Stimulated activated memory B cell treated with anti-CD40 and anti-IgM and Interleukin-4, amounts not matched to agents 10 μg/mL and 1 μg/mL and 100 μg/mL, for 72 hours (primary cell): Measurements from ENCODE around the gene LMX1B.
A peak's percentile ranks its signal among the peaks of the same experiment; 100 is the strongest.

Experiments used
- ATAC-seq: fragments of 150-1000 bp; cut with Tn5 transposase; 2 replicates; pipeline ENCODE4 v1.10.0; 2021
- H3K27ac Mint-ChIP-seq: one replicate; pipeline ENCODE4 v1.8.0; 2022; ENCODE audit warnings: mild to moderate bottlenecking, mixed read lengths
- H3K27me3 Mint-ChIP-seq: one replicate; pipeline ENCODE4 v1.8.0; 2022; ENCODE audit warnings: mixed read lengths
- H3K36me3 Mint-ChIP-seq: one replicate; pipeline ENCODE4 v1.8.0; 2022; ENCODE audit warnings: mixed read lengths
- H3K4me1 Mint-ChIP-seq: one replicate; pipeline ENCODE4 v1.8.0; 2022; ENCODE audit warnings: mixed read lengths
- H3K4me3 Mint-ChIP-seq: one replicate; pipeline ENCODE4 v1.8.0; 2022; ENCODE audit warnings: mild to moderate bottlenecking, moderate library complexity, mixed read lengths
- H3K9me3 Mint-ChIP-seq: one replicate; pipeline ENCODE4 v1.8.0; 2022; ENCODE audit warnings: mixed read lengths

Gene LMX1B

DNA sequence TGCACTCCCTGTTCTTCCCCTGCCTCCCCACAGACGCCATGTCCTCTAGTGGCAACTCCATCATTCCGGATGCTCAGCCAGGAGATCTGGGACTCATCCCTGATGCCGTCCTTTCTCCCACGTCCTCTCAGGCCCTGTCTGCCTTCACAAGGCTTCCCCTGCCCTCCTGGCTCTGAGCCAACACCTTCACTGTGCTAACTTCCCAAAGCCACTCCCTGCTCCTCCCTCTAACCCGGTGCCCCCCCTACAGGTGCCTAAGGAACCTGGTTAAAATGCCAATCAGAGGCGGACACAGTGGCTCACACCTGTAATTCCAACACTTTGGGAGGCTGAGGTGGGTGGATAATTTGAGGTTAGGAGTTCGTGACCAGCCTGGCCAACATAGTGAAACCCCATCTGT lies 67.6 kb downstream of the LMX1B start:
- no peak overlapping the region for H3K27ac Mint-ChIP-seq

DNA sequence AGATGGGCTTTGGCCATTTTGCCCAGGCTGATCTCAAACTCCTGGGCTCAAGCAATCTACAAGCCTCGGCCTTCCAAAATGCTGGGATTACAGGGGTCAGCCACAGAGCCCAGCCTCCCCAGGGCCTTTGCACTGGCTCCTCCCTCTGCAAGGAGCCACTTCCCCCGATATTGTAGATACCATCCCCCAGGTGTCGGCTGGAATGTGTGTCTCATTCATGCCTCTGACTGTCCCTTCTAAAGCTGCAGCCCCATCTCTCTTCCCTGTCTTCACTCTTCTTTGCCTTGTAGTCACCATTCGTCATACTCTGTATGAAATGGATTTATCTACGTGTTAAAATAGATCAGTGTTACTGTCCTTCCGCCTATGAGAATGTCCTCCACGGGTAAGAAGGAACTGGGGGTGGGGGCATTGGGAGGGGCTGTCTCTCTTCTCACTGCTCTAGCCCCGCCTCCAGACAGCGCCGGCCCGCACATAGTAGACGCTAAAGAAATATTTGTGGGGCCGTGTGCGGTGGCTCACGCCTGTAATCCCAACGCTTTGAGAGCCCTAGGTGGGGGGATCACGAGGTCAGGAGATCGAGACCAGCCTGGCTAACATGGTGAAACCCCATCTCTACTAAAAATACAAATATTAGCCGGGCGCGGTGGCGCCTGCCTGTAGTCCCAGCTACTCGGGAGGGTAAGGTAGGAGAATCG lies 68.5 kb downstream of the LMX1B start:
- no peak overlapping the region for H3K27ac Mint-ChIP-seq
- H3K9me3 Mint-ChIP-seq, result no peaks in the 10 kb centered on the region
- H3K36me3 Mint-ChIP-seq, result no peaks in the 10 kb centered on the region
- H3K4me1 Mint-ChIP-seq, result peaks cover 2% of the 10 kb centered on the region
- H3K4me3 Mint-ChIP-seq, result no peak overlapping the region
- peaks cover 89% of the 10 kb centered on the region for H3K27me3 Mint-ChIP-seq
- no peak for ATAC-seq

More for the DNA sequence above, 67.6 kb downstream of the LMX1B start:
- no peak for ATAC-seq
- Mint-ChIP-seq H3K36me3 (no peaks in the 10 kb centered on the region), H3K4me1 (peaks cover 8% of the 10 kb centered on the region), H3K4me3 (no peak overlapping the region), H3K9me3 (no peaks in the 10 kb centered on the region), H3K27me3 (peaks cover 90% of the 10 kb centered on the region)

DNA sequence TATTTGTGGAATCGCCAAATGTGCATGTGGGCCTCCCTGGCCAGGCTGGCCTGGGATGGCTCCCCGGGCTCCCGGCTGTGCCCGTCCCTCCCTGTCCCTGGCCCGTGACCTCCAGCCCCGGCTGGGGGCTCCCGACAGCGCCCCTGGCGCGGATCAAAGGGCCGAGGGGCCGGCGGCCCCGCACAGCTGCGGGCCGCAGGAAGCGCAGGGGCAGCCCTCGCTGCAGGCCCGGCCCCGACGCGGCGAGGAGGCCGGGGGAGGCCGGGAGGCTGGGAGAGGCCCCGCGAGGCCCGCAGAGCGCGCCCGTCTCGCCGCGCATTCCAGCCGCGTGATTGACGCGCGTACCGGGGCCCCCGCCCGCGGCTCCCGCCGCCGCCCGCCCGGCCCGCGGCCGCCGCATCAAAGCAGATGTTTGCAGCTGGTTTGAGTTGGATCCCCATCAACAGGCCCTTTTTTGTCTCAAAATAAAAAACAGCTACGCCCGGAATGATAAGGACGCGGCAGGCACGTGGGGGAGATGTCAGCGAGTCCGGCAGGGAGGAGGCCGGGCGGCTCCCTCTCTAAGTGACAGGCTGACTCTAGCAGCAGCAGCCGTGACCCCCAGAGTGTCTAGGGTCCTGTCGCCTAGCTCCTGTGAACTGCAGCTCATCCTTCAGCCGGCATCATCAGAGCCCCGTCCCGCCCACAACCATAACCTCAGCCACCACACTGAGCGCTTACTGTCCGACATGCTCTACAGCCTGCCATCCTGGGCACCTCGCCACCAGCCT lies 69.4 kb downstream of the LMX1B start:
- Mint-ChIP-seq H3K4me1 (no peaks in the 10 kb centered on the region), H3K27ac (no peak overlapping the region), H3K4me3 (no peak overlapping the region), H3K36me3 (no peaks in the 10 kb centered on the region), H3K27me3 (peaks cover 81% of the 10 kb centered on the region), H3K9me3 (no peaks in the 10 kb centered on the region)
- no peak for ATAC-seq

DNA sequence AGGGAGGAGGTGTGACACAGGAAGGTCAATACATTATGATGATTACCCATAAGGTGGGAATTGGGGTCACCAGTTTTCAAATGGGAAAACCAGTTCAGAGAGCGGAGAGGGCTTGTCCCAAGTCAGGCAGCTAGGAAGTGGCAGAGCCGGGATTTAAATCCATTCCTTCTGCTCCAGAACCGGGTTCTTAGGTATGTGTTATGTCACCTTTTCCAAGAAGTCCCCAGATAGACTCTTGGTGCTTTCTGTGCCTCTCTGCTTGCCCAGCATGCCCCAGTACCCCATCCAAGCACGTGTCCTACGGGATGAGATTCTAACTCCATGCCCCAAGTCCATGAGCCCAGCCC lies 69.9 kb downstream of the LMX1B start:
- no peak for ATAC-seq
- no peaks in the 10 kb centered on the region for H3K36me3 Mint-ChIP-seq
- H3K4me3 Mint-ChIP-seq, result no peak overlapping the region
- H3K27ac Mint-ChIP-seq, result no peak overlapping the region
- H3K9me3 Mint-ChIP-seq, result no peaks in the 10 kb centered on the region
- peaks cover 83% of the 10 kb centered on the region for H3K27me3 Mint-ChIP-seq
- no peaks in the 10 kb centered on the region for H3K4me1 Mint-ChIP-seq

DNA sequence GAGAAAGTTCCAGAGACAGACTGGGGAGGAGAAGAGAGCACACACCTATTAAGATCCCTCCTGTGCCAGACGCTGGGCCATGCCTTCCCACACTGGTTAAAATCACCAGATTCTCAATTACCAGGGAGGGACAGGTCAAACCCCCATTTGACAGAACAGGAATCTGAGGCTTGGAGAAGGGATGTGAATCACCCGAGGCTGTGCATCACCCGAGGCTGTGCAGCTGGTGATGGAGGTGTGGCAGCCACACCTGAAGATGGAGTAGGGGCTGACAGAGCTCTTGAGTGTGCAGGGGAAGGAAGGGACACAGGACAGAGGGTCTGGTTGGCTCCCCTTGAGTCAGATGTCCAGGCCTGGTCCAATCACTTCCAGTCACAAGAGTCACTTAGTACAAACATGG lies 70.6 kb downstream of the LMX1B start:
- Mint-ChIP-seq H3K4me3 (no peak overlapping the region), H3K27me3 (peaks cover 83% of the 10 kb centered on the region), H3K36me3 (no peaks in the 10 kb centered on the region), H3K27ac (no peak overlapping the region), H3K4me1 (no peaks in the 10 kb centered on the region), H3K9me3 (no peaks in the 10 kb centered on the region)
- no peak for ATAC-seq

DNA sequence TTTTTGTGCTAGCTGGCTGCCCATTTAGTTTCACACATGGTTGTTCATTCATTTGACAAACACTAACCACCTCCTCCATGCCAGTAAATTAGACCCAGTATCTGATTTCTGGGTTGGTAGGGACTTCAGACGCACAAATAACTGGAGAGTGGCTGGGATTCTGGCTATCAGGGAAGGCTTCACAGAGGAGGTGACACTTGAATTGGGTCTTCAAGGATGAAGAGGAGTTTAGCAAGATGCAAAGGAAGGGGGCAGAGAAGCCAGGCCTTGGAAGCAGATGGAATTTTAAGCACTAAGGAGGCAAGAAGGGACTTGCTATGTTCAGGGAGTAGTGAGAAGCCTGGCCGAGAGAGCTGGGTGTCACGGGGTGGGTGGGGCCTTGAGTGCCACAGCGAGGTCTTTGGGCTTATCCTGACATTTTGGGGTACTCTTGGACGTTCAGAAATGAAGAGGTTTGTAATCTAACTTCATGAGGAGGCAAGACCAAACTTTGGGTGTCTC lies 71.3 kb downstream of the LMX1B start:
- H3K4me3 Mint-ChIP-seq, result no peak overlapping the region
- ATAC-seq, result no peak
- H3K36me3 Mint-ChIP-seq, result no peaks in the 10 kb centered on the region
- no peak overlapping the region for H3K27ac Mint-ChIP-seq
- H3K9me3 Mint-ChIP-seq, result no peaks in the 10 kb centered on the region
- H3K27me3 Mint-ChIP-seq, result peaks cover 83% of the 10 kb centered on the region
- no peaks in the 10 kb centered on the region for H3K4me1 Mint-ChIP-seq

DNA sequence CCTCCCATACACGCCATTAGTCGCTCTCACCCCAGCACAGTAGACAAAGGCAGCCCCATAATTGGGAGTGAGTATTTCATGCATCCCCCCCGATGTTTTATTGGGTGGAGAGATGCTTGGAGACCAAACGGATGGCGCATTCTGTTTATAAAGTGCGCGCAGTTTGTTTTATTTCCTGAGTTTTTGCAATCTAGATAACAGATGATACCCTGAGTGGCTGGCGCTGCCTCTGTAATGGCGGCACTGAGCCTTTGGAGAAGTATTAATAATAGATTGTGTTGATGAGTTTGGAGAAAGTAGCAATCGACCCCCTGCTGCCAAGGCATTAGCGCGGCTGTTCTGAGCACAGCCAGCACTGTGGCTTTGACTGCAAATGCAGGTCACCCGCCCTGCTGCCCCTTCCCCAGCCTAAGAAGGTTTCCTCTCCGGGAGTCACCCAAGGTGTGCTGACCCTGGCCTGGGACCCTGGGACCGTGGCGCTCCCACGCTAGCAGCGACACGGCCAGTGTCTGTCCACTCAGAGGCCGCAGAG lies 74.3 kb downstream of the LMX1B start:
- ATAC-seq, result no peak
- Mint-ChIP-seq H3K27ac (no peak overlapping the region), H3K27me3 (peaks cover 79% of the 10 kb centered on the region), H3K36me3 (no peaks in the 10 kb centered on the region), H3K4me1 (no peaks in the 10 kb centered on the region), H3K9me3 (no peaks in the 10 kb centered on the region), H3K4me3 (no peak overlapping the region)

DNA sequence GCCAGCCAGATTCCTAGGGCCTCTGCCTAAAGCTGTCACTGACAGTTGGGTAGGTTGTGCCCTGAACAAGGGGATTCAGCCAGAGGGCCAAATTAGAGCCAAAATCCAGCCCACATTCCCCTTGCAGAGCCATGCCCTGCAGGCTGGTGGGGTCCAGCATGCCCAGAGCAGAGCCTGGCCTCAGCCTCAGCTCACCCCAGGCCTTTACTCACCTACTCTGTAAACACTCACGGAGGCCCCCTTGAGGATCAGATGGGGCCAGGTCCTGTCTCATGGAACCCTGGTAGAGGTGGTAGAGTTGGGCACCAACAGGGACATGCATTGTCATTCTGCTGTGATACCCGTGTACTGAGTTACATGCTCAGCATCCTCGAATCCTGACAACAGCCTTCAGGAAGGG lies 74.9 kb downstream of the LMX1B start:
- Mint-ChIP-seq H3K9me3 (no peaks in the 10 kb centered on the region), H3K4me1 (no peaks in the 10 kb centered on the region), H3K36me3 (no peaks in the 10 kb centered on the region), H3K27ac (no peak overlapping the region), H3K4me3 (no peak overlapping the region), H3K27me3 (peaks cover 78% of the 10 kb centered on the region)
- ATAC-seq, result no peak

DNA sequence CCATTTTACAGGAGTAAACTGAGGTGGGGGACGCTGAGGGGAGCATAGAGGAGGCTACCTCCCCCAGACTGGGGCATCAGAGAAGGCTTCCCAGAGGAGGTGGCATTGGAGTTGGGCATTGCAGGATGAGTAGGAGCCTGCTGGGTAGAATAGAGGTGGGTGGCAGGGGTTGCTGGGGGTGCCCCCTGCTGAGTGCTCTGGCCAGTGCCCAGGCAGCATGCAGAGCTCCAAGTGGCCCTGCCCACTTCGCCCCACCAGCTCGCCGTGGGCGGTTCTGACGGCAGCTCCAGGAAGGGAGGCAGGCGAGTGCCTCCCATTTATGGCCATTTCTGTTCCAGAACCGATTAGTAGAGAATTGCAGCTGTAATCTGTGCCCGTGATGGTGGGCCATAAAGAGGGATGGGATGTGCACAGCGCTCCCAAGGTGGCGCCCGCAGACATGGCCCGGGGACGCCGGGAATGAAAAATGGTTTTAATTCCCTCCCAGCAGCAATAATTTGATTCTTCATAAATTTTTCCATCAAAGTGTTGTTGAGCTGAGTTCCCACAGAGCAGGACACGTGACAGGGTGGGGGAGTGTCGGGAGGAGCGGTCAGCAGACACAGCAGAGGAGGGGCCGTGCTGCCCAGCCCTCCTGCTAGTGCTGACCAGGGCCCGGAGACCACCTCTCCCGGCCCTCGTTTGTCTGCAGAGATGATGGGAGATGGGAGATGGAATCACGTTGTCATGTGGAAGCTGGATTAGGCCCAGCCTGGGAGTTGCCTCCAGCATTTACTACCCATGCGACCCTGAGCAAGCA lies 75.5 kb downstream of the LMX1B start:
- H3K9me3 Mint-ChIP-seq, result no peaks in the 10 kb centered on the region
- H3K27me3 Mint-ChIP-seq, result peaks cover 71% of the 10 kb centered on the region

DNA sequence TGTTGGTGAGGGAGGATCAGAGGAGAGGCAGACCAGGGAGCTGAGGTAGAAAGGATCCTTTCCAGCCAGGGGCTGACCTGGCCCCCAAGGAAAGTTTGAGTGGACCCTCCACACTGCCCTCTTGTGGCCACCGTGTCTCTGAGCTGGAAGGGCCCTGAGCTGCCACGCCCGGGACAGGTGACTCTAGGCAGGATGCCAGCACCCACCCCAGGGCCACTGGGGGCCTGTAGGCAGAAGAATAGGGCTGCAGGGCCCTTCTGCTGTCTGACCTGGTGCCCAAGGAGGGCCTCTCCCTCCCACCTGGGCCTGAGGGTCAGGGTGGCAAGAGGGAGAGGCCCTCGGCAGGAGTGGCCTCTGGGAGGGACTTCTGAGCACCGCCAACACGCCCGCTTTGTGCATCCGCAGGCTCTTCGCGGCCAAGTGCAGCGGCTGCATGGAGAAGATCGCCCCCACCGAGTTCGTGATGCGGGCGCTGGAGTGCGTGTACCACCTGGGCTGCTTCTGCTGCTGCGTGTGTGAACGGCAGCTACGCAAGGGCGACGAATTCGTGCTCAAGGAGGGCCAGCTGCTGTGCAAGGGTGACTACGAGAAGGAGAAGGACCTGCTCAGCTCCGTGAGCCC lies 76.8 kb downstream of the LMX1B start:
- no peaks in the 10 kb centered on the region for H3K9me3 Mint-ChIP-seq
- H3K4me3 Mint-ChIP-seq, result no peak overlapping the region
- ATAC-seq, result no peak
- H3K27me3 Mint-ChIP-seq, result peaks cover 70% of the 10 kb centered on the region
- no peaks in the 10 kb centered on the region for H3K36me3 Mint-ChIP-seq
- no peaks in the 10 kb centered on the region for H3K4me1 Mint-ChIP-seq
- H3K27ac Mint-ChIP-seq, result no peak overlapping the region

More for the DNA sequence above, 75.5 kb downstream of the LMX1B start:
- Mint-ChIP-seq H3K4me1 (no peaks in the 10 kb centered on the region), H3K4me3 (no peak overlapping the region), H3K36me3 (no peaks in the 10 kb centered on the region), H3K27ac (no peak overlapping the region)
- ATAC-seq, result no peak

DNA sequence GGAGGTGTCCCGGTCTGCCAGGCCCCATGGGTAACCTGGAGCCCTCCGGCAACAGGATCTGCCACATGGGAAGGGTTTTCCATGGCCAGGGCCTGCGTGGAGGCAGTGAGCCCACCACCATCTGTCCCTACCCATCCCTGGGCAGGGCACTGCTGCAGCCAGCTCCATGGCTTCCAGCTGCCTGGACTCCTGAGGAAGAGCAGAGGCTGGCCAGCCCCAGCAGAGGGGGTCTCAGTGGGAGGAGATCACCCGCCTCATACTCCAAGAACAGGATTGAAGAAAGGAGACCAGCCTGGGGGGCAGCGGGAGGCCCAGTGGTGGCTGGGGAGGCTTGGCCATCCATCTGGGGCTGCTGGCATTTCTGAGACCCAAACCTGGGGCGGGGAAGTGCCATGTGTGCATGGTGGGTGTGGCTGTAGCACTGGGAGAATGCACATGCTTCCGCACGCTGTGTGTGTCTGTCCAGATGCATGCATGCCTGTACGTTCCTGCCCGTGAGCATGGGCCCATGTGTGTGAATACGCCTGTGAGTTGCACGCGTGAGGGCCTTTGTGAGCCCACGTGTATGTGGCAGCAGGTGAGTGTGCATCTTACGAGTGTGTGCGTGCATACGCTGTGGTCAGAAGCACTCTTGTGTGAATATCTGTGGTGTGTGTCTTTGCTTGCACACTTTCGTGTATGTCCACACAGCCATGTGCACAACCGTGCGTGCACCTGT lies 78.5 kb downstream of the LMX1B start:
- H3K27ac Mint-ChIP-seq, result no peak overlapping the region
- no peaks in the 10 kb centered on the region for H3K36me3 Mint-ChIP-seq
- H3K4me3 Mint-ChIP-seq, result no peak overlapping the region
- H3K4me1 Mint-ChIP-seq, result no peaks in the 10 kb centered on the region
- no peak for ATAC-seq
- peaks cover 68% of the 10 kb centered on the region for H3K27me3 Mint-ChIP-seq
- H3K9me3 Mint-ChIP-seq, result no peaks in the 10 kb centered on the region

DNA sequence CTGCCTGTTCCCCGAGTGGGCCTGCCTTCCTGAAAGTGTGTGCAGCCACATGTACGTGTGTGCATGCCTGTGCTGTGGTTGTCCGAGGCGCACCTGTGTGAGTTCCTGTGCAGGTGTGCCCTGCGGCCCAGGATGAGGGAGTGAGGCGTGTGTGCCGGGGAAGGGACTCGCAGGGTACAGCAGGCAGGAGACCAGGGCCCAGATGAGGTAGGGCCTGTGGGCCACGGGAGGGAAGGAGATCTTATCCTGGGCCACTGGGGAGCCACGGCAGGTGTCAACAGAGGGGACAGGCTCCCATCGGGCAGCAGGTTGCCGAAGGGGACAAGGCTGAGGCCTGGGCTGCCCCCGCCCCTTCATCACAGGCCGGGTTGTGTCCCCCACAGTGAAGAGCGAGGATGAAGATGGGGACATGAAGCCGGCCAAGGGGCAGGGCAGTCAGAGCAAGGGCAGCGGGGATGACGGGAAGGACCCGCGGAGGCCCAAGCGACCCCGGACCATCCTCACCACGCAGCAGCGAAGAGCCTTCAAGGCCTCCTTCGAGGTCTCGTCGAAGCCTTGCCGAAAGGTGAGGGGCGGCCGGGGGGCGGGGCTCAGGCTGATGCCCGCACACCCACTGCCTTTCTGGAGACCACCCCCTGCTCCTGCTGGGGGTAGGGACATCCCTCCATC lies 79.2 kb downstream of the LMX1B start:
- Mint-ChIP-seq H3K36me3 (no peaks in the 10 kb centered on the region), H3K9me3 (no peaks in the 10 kb centered on the region), H3K27ac (no peak overlapping the region), H3K4me3 (no peak overlapping the region), H3K4me1 (no peaks in the 10 kb centered on the region), H3K27me3 (peaks cover 68% of the 10 kb centered on the region)
- ATAC-seq, result no peak

DNA sequence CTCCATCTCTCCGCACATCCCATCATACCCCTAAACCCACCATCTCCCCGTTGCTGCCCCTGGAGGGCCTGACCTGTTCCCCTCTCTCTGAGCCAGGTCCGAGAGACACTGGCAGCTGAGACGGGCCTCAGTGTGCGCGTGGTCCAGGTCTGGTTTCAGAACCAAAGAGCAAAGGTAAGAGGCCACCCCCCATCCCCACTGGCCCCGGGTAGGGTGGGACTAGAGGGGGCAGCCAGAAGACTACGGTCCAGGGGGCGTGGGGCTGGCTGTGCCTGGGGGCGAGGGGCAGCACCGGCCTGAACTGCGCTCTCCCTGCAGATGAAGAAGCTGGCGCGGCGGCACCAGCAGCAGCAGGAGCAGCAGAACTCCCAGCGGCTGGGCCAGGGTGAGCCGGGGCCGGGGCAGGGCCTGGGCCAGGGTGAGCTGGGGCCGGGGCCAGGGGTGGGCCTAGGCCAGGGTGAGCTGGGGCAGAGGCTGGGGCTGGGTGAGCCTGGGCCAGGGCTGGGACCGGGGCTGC lies 79.8 kb downstream of the LMX1B start:
- Mint-ChIP-seq H3K36me3 (no peaks in the 10 kb centered on the region), H3K4me3 (no peak overlapping the region), H3K27me3 (peaks cover 66% of the 10 kb centered on the region), H3K9me3 (no peaks in the 10 kb centered on the region), H3K27ac (no peak overlapping the region), H3K4me1 (no peaks in the 10 kb centered on the region)
- ATAC-seq, result peak; percentile 50
